IPS-20b (cell line): ENCODE data around the gene TUBG2.
"Not testable (repeated sequence)": the region's sequence is repeated elsewhere in the genome, so short reads cannot be mapped to it uniquely, and the experiment has no call there.

ENCODE experiments used
- H3K27ac ChIP-seq: one replicate; pipeline ENCODE4 v1.5.1; 2013; ENCODE audit warnings: low read length
- H3K27me3 ChIP-seq: 2 replicates; pipeline ENCODE4 v1.6.1; 2013; ENCODE audit warnings: mild to moderate bottlenecking, low read length, inconsistent platforms; ENCODE audit not compliant: insufficient read depth
- H3K36me3 ChIP-seq: 2 replicates; pipeline ENCODE4 v1.6.1; 2013; ENCODE audit warnings: low read depth, mild to moderate bottlenecking, inconsistent platforms, low read length, moderate library complexity; ENCODE audit not compliant: insufficient read depth
- H3K4me1 ChIP-seq: 2 replicates; pipeline ENCODE4 v1.6.1; 2013; ENCODE audit warnings: mild to moderate bottlenecking, control low read depth, inconsistent platforms, low read length, moderate library complexity; ENCODE audit not compliant: insufficient read depth
- H3K4me3 ChIP-seq: 2 replicates; pipeline ENCODE4 v1.5.1; 2013; ENCODE audit warnings: mild to moderate bottlenecking, low read length, inconsistent platforms
- H3K9ac ChIP-seq: 2 replicates; pipeline ENCODE4 v1.6.1; 2013; ENCODE audit warnings: low read depth, mild to moderate bottlenecking, inconsistent platforms, low read length, moderate library complexity
- H3K9me3 ChIP-seq: 2 replicates; pipeline ENCODE4 v1.6.1; 2013; ENCODE audit warnings: mild to moderate bottlenecking, low read depth, low read length, inconsistent platforms; ENCODE audit not compliant: insufficient read depth

TUBG2 gene

DNA sequence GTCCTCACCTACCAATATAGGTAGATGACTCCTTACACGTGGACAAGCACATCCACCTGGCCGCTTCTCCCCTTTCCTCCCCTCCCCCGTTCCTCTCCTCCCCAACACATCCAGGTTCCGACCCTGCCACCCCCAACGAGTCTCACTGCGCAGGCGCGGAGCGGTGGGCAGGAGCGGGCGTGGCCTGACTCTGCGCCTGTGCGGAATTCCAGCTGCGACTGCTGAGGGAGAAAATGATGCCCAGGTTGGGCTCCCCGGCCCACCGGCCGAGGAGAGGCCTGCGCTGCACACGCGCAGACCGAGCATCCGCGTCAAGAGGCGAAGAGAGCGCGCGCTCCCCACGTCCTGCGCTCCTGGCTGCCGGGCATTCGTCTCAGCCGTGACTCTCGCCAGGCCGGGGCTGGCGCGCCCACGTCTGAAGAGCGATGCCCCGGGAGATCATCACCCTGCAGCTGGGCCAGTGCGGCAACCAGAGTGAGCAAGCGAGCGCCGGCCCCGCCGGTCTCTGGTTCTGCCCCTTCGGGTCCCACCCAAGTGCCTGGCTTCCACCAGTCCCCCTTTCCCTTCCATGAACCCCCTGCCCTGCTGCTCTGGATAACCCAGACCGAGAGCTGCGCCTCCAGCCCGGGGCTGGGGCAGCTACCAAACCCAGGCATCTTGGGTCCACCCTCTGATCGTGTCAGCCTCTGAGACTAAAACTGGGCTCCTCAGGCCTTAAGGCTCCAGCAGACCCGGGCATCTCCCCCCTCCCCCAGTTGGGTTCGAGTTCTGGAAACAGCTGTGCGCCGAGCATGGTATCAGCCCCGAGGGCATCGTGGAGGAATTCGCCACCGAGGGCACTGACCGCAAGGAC, at the start of gene TUBG2:
Gene TUBG2, plus strand, starts transcription at position 206 of the 853 bp plus-strand sequence. Its CDS starts 220 bp downstream, at position 426.
- Histone ChIP-seq H3K27ac (no peak within 1 kb of the TSS), H3K4me1 (peaks cover 7% of the 10 kb centered on the region), H3K9ac (peak within 1 kb of the TSS; percentile 81; the same call in 1 of the 2 replicates), H3K4me3 (peak within 1 kb of the TSS; percentile 91), H3K36me3 (peaks cover 18% of the 10 kb centered on the region), H3K9me3 (no peaks in the 10 kb centered on the region), H3K27me3 (no peaks in the 10 kb centered on the region)

DNA sequence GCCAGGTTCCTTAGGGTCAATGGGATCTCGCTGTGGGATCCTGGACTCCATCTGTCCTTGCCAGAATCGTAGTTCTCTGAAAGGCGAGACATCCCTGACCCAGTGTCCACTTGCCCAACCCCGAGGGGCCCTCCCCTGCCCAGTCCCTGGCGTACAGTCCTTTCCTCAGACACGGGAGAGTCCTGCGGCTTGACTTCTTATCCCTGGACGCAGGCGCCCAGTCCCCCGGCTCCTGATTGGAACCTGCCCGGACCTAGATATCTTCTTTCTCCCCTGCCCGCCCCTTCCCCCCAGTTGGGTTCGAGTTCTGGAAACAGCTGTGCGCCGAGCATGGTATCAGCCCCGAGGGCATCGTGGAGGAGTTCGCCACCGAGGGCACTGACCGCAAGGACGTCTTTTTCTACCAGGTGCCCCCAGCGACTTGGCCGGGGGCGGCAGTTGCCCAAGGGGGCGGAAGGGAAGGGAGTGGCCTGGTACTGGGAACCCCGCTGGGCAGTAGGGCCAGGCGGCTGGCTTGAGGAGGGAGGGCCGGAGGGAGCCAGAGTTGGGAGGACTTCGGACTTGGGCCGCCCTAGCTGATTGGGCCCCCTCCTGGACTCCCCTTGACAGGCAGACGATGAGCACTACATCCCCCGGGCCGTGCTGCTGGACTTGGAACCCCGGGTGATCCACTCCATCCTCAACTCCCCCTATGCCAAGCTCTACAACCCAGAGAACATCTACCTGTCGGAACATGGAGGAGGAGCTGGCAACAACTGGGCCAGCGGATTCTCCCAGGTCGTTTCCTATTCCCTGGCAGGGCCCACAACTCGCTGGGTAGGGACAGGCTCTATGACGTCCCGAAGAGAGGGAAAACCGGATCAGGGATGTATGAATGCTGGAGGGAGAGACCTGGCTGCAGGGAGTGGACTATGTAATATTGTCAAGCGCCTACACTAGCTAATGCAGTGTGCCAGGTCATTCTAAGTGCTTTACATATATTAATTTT, 49.0 kb upstream of the TUBG2 start:
- Histone ChIP-seq H3K4me3 (peak overlapping the region; percentile 97), H3K27ac (peak overlapping the region; percentile 68), H3K36me3 (peaks cover 37% of the 10 kb centered on the region), H3K9ac (peak overlapping the region; percentile 98)
- H3K9me3 ChIP-seq, H3K4me1 ChIP-seq, H3K27me3 ChIP-seq: not testable (repeated sequence)

DNA sequence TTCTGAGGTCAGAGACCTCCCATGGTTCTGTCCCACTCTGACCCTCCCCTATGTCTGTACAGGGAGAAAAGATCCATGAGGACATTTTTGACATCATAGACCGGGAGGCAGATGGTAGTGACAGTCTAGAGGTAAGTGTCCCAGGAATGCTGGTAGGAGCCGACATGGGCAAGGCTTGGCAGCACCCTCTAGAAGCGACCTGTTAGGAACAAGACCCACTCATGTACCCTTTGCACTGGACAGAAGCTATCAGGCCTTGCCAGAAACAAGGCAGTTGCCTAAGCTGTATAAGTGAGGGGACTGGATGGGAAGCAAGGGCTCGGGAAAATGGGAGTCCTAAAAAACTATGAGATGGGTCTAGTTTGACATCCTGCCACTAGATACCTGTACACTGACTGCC, 47.1 kb upstream of the TUBG2 start:
- H3K27ac ChIP-seq, result no peak overlapping the region

DNA sequence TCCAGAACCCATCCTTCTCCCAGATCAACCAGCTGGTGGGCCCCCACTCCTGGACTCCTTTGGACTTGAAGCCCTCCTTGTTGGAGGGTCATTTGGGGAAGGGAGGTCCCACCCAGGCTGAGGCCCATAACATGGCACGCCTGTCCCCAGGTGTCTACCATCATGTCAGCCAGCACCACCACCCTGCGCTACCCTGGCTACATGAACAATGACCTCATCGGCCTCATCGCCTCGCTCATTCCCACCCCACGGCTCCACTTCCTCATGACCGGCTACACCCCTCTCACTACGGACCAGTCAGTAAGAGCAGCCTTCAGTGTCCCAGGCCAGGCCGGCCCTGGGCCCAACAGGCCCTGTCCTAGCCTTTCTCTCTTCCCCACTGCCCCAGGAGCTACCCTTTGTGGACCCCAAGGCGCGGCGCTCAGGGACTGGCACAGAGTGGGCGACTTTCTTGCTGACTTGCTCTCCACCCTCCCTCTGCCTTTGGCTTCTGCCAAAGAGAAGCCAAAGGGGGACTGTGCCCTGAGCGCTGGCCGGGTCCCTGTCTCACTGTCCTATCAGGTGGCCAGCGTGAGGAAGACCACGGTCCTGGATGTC, 45.3 kb upstream of the TUBG2 start:
- no peak overlapping the region for H3K27ac ChIP-seq
- no peak overlapping the region for H3K9ac ChIP-seq
- no peak overlapping the region for H3K4me3 ChIP-seq
- no peaks in the 10 kb centered on the region for H3K27me3 ChIP-seq
- H3K36me3 ChIP-seq, result peaks cover 47% of the 10 kb centered on the region
- no peaks in the 10 kb centered on the region for H3K9me3 ChIP-seq
- peaks cover 9% of the 10 kb centered on the region; the same call in 1 of the 2 replicates for H3K4me1 ChIP-seq

More for the DNA sequence above, 47.1 kb upstream of the TUBG2 start:
- Histone ChIP-seq H3K27me3 (no peaks in the 10 kb centered on the region), H3K9ac (no peak overlapping the region), H3K9me3 (no peaks in the 10 kb centered on the region), H3K4me3 (no peak overlapping the region), H3K4me1 (peaks cover 6% of the 10 kb centered on the region; the same call in 1 of the 2 replicates), H3K36me3 (peaks cover 47% of the 10 kb centered on the region)

DNA sequence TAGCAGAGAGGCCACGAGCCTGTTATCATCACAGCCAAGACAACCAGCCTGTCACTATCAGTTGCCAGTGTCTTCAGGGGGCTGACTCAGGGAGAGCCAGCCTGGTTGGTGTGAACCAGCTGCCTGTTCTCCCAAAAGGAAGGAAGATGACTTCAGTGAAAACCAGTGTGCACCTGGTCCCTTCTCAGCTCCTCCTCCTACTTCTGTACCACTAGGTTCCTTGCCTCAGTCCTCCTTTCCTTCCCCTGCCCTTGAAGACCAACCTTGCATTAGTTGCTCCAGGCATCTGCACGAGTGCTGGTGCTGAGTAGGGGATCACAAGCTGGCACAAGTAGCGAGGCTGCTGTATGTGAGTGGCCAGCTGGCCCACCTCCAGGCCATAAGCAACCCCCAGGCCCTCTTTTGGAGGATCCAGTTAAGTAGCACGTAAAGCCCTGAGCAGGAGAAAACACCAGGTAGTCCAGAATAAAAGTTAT, 41.1 kb upstream of the TUBG2 start:
- Histone ChIP-seq H3K36me3 (peaks cover 30% of the 10 kb centered on the region), H3K4me1 (peaks cover 12% of the 10 kb centered on the region; the same call in 1 of the 2 replicates), H3K27ac (no peak overlapping the region), H3K4me3 (no peak overlapping the region), H3K9ac (no peak overlapping the region), H3K27me3 (no peaks in the 10 kb centered on the region), H3K9me3 (no peaks in the 10 kb centered on the region)

DNA sequence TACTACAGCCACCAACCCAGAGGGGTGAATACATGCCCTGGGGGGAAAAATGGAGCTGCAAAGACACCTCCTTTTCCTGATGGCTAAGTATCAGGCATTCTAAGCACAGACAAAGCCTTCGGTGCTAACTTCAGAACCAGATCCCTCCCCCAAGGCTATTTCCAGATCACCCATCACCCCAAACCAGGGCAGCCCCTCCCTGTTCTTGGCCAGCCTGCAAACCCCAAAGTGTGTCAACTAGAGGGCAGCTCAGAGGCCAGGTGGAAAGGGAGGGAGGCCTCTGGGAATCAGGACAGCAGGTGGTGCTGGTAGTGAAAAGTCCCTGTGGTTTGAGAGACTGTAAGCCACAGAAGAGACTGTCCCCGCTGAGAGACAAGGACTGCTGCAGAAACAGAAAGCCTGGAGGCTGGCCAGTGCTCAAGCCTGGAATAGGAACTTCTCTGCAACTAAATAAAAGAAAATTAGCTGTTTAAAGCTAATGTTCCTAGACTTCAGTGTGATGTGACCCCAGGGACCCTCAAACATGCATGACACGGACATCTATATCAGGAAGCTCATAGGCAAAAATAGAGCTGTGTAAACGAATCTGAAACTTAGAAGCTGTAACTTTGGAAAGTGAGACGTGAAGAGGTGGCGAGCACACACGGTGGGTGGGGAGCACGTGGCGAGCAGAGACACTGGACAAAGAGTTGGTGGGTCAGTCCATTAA, 40.5 kb upstream of the TUBG2 start:
- Histone ChIP-seq H3K9ac (no peak overlapping the region), H3K36me3 (peaks cover 24% of the 10 kb centered on the region), H3K9me3 (no peaks in the 10 kb centered on the region), H3K4me3 (no peak overlapping the region), H3K27me3 (no peaks in the 10 kb centered on the region), H3K4me1 (peaks cover 12% of the 10 kb centered on the region; the same call in 1 of the 2 replicates), H3K27ac (no peak overlapping the region)

DNA sequence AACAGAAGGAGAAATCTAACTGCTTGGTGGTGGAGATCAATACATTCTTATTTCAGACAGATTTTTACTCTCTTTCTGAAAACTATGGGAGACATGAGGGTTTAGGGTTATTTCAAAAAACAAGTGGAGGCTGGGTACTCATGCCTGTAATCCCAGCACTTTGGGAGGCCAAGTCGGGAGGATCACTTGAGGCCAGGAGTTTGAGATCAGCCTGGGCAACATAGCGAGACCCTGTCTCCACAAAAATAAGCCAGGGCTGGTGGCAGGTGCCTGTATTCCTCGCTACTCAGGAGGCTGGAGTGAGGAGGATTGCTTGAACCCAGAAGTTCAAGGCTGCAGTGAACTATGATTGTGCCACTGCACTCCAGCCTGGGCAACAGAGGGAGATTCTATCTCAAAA, 37.1 kb upstream of the TUBG2 start:
- H3K9ac ChIP-seq, H3K27me3 ChIP-seq, H3K9me3 ChIP-seq, H3K4me3 ChIP-seq, H3K27ac ChIP-seq, H3K36me3 ChIP-seq: not testable (repeated sequence)
- H3K4me1 ChIP-seq, result peaks cover 12% of the 10 kb centered on the region; the same call in 1 of the 2 replicates

DNA sequence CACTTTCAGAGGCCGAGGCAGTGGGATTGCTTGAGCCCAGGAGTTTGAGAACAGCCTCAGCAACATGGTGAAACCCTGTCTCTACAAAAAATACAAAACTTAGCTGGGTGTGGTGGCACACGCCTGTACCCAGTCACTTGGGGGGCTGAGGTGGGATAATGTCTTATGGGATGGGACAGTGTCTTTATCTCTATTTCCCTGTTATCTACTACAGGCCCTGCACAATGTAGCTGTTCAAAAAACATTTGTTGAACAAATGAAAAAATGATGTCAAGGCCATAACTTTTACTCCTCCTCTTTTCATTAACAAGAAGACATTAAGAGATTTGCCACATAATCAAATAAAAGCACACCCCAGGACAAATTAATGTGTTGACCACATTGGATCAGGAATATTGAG, 35.8 kb upstream of the TUBG2 start:
- H3K4me1 ChIP-seq, result peaks cover 6% of the 10 kb centered on the region; the same call in 1 of the 2 replicates
- H3K9ac ChIP-seq, result no peak overlapping the region
- no peak overlapping the region for H3K27ac ChIP-seq
- H3K9me3 ChIP-seq, result no peaks in the 10 kb centered on the region
- H3K27me3 ChIP-seq, result no peaks in the 10 kb centered on the region
- H3K36me3 ChIP-seq, result no peaks in the 10 kb centered on the region
- H3K4me3 ChIP-seq, result no peak overlapping the region

DNA sequence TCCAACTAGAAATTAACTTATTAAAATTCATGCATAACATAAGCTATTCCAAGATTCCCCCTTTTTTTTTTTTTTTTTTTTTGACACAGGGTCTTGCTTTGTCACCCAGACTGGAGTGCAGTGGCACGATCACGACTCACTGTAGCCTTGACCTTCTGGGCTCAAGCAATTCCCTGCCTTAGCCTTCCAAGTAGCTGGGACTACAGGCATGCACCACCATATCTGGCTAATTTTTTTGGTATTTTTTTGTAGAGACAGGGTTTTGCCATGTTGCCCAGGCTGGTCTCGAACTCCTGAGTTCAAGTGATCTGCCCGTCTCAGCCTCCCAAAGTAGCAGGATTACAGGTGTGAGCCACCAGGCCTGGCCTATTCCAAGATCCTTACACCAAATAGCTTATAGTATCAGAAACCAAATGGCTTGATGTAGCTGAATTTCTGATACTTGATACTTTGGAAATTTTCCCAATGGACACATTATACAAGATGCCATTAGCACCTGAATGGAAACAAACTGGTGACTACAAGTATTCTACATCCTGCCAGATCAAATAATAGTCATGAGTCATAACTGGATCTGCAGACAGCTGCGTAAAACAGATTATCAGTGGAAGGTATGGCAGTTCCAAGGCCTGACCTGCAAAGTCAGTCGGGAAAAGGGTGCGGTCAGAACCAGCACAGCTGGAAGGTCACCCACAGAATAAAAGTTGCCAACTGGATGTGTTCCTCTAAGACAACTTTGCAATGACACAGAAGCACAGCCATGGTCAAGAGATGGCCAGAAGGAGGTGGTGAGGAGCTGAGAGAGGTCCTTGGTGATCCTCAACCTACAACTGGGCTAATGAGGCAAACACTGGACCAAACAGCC, 35.1 kb upstream of the TUBG2 start:
- H3K27ac ChIP-seq, result no peak overlapping the region
- H3K36me3 ChIP-seq, result no peaks in the 10 kb centered on the region
- no peaks in the 10 kb centered on the region for H3K27me3 ChIP-seq

DNA sequence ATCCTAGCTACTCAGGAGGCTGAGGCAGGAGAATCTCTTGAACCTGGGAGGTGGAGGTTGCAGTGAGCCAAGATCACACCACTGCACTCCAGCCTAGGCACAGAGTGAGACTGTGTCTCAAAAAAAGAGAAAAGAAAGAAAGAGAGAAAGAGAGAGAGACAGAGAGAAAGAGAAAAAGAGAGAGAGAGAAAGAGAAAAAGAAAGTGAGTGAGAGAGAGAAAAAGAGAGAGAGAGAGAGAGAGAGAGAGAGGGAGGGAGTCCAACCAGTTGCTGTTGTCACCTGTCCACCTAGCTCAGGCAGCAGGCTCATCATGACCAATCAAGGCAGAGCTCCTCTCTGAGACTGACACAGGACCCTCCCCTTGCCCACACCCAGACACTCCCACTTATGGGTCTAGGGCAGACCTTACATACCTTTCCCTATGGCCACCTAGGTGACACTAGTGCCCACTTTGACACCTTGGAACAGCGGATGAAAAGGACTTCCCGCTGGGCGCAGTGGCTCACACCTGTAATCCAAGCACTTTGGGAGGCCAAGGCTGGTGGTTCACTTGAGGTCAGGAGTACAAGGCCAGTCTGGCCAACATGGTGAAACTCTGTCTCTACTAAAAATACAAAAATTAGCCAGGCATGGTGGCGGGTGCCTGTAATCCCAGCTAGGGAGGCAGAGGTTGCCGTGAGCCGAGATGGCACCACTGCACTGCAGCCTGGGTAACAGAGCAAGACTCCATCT, 31.9 kb upstream of the TUBG2 start:
- H3K4me3 ChIP-seq, H3K4me1 ChIP-seq, H3K27me3 ChIP-seq, H3K9me3 ChIP-seq, H3K27ac ChIP-seq, H3K9ac ChIP-seq, H3K36me3 ChIP-seq: not testable (repeated sequence)

More for the DNA sequence above, 35.1 kb upstream of the TUBG2 start:
- Histone ChIP-seq H3K9ac (no peak overlapping the region), H3K4me1 (peaks cover 1% of the 10 kb centered on the region; the same call in 1 of the 2 replicates), H3K4me3 (no peak overlapping the region), H3K9me3 (no peaks in the 10 kb centered on the region)
